Lower leg skin (tissue), 3 donors: ENCODE measurements around the gene WDR11.

Experiments used
- CTCF ChIP-seq, 3 donors: fragments of 450-650 bp; IDR thresholded peaks; one replicate each; pipeline ENCODE4 v1.5.1; 2016; ENCODE audit warnings: antibody characterized with exemption in 3 of 3, mild to moderate bottlenecking in 3 of 3, moderate library complexity in 2 of 3
- POLR2A ChIP-seq, 2 donors: fragments of 450-650 bp; IDR thresholded peaks; one replicate each; pipeline ENCODE4 v1.6.1; 2016 to 2017; ENCODE audit warnings: antibody characterized with exemption in 2 of 2, mild to moderate bottlenecking in 1 of 2, moderate library complexity in 1 of 2

GRCh38 chr10:120832106-120832505, 19.1 kb upstream of the WDR11 start:
- TF ChIP-seq CTCF (IDR thresholded peaks at IDR 0.05) (no peak), POLR2A (IDR thresholded peaks at IDR 0.05) (no peak)
